NCI-H345 (cell line): Measurements from ENCODE around the gene CAPN11.
"Not testable (repeated sequence)": the region's sequence is repeated elsewhere in the genome, so short reads cannot be mapped to it uniquely, and the experiment has no call there.

Source experiments
- DNase-seq: peaks from one replicate; lab custom pipeline; 2025; lab: John Stamatoyannopoulos, UW

Gene CAPN11

GRCh38 chr6:44228031-44228430 is 69.4 kb downstream of the CAPN11 start:
- no peak for DNase-seq

- no peak for DNase-seq
These were observed 69.8 kb downstream of the CAPN11 start for GRCh38 chr6:44228433-44228832.

- DNase-seq: no peak
These were observed 70.2 kb downstream of the CAPN11 start for GRCh38 chr6:44228836-44229235.

- no peak for DNase-seq
These were observed 70.9 kb downstream of the CAPN11 start for GRCh38 chr6:44229376-44230033.

GRCh38 chr6:44230034-44230675 is 71.5 kb downstream of the CAPN11 start:
- DNase-seq: no peak

- DNase-seq: not testable (repeated sequence)
These were observed 72.8 kb downstream of the CAPN11 start for GRCh38 chr6:44231426-44231825.

- no peak for DNase-seq
These were observed 74.3 kb downstream of the CAPN11 start for GRCh38 chr6:44232676-44233566.

- DNase-seq: no peak
These were observed 75.0 kb downstream of the CAPN11 start for GRCh38 chr6:44233567-44234100.
